ENCODE data around the gene UGT3A1.
"Not testable (repeated sequence)": the region's sequence is repeated elsewhere in the genome, so short reads cannot be mapped to it uniquely, and the experiment has no call there.

UGT3A1 gene

GRCh38 chr5:35987776-35988175 lies 3.4 kb downstream of the UGT3A1 start:
- no peak for FAIRE-seq

- FAIRE-seq: no peak
Measured at GRCh38 chr5:35979715-35980114, 11.5 kb downstream of the UGT3A1 start.

- not testable (repeated sequence) for FAIRE-seq
Measured at GRCh38 chr5:35976859-35977258, 14.3 kb downstream of the UGT3A1 start.

- FAIRE-seq: no peak
Measured at GRCh38 chr5:35974570-35974969, 16.6 kb downstream of the UGT3A1 start.

DNA sequence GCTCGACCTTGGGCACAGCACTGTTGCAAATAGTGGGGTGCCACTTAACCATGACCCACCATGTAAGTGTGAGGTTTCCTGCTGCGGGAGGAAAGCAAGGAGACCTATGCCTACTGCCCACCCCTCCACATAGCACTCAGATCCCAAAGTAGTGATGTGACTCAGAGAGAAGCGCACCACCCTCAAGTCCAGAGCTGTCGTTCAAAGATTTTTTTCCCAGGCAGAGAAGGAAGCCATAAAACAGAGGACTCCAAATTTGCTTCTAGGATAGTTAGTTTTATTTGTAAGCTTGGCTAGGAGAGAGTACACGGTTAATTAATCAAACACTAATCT lies 19.3 kb downstream of the UGT3A1 start:
- no peak for FAIRE-seq

GRCh38 chr5:35971186-35971877 lies 19.9 kb downstream of the UGT3A1 start:
- FAIRE-seq: no peak

GRCh38 chr5:35963381-35963843 lies 27.8 kb downstream of the UGT3A1 start:
- FAIRE-seq: no peak

DNA sequence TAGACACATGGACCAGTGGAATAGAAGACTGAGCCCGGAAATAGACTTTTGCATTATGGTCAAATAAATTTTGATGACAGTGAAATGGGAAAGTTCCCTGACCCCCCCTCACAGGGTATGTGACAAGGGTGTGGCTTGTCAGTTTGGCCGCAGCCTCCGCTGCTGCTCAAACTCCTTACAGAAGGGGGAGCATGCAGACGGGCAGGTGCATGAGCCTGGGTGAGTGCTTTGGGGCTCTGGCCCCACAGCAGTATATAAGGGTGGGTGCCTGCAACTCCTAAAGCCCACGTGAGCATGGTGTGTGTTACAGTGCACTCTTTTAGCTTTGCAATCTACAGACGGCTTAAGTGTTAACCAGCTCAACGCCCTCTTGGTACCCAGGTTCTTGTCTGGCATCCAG lies 30.9 kb downstream of the UGT3A1 start:
- FAIRE-seq: no peak

GRCh38 chr5:35956429-35956828 lies 34.8 kb downstream of the UGT3A1 start:
- no peak for FAIRE-seq

DNA sequence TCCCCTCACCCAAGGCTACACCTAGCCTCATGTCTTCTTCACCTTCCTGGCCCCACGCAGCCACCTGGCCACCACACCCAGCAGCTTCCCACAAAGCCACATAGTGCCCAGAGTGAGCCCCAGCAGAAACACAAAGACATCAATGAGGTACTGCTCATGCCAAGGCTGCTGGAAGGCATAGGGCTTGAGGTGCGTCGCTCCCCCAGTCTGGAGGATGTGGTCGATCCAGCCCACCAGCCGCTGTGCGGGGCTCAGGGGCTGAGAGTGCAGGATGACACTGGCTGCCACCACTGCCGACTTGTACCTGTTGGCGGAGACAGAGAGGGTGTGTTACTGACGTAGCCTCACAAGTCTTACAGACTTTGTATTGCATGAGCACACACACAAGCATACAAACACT lies 37.0 kb downstream of the UGT3A1 start:
- no peak for FAIRE-seq

GRCh38 chr5:35947085-35947484 lies 44.1 kb downstream of the UGT3A1 start:
- no peak for FAIRE-seq

DNA sequence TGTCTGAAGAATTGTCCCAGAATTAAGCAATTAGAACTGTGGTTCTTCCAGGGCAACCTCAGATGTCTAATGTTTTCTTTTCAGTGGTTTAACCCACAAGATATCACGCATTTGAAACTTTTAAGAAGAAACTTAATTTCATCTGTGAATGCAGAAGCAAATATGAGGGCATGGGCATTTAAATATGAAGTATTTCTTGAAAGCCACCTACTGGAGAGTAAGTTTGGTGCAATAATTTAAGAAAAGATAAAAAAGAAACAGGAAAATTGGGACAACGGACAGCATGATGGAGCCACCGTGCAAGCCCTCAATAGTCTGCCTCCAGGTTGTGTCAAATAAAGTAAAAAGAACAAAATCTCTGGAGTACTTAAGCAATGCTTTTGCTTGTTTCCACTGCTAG lies 51.6 kb downstream of the UGT3A1 start:
- FAIRE-seq: no peak

GRCh38 chr5:35938568-35939227 lies 52.5 kb downstream of the UGT3A1 start, which contains the start of gene CAPSL:
Gene CAPSL, minus strand, starts transcription at chr5:35938622. Its CDS starts 17,502 bp downstream, at chr5:35921120.
- FAIRE-seq: no peak

DNA sequence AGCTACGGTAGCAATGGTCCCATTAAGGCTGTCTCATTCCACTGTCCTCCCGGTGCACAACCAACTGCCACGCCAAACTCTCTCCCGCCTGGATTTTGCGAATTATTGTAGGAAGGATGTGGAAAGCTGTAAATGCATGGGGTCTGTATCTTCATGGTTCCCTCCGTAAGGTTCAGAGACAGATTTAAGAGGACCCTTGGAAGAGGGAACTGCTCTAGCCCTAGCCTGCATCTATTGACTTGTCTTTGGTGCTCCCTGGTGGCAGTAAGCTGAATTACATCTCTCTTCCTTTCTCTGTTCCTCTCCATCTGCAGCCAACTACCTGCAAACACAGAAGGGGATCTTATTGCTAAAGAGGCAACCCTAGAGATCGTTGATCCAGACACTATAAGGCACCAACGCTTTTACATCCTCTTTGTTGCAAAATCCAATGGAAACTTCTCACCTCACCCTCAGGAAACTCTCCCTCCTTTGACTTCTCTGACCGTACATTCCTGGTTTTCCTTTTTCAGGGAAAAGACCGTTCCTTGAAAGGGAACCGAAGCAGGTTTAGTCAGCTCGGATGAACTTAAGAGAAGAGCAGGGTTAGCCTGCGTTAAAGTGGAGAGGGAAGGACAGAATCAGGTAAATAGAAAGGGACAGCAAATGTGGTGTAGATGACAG lies 64.7 kb downstream of the UGT3A1 start:
- FAIRE-seq: no peak

DNA sequence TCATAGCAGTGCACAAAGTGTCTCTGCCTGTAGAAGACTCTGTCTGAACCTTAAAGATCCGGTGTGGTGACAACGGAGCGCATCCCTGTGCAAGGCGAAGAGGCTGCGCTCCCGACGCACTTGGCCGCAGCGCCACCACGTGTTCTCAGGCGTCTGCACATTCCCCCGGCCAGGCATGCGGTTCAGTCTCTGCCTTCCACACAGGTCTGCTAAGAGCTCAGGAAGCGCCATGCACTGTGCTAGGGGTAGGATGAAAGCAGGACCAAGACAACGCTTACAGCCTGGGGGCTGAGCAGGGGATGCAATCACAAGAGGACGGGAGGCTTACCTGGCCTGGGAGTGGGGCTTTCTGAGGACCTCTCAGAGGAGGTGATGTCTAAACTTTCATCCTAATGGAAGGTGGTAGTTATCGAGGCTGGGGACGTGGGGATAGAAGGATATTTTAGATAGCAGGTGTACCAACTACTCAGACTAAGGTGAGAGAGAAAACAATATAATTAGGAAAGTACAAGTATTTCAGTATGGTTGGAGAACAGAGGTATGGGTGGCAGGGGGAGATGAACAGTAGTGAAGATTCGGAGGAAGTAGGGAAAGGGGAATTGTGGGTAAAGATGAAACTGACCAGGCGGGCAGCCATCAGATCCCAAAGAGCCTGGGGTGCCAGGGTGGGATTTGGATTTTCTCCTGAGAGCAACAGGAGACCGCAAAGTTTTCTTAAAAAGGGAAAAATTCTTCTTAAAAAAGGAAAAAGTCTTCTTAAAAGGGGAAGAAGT lies 66.1 kb downstream of the UGT3A1 start:
- FAIRE-seq: no peak

DNA sequence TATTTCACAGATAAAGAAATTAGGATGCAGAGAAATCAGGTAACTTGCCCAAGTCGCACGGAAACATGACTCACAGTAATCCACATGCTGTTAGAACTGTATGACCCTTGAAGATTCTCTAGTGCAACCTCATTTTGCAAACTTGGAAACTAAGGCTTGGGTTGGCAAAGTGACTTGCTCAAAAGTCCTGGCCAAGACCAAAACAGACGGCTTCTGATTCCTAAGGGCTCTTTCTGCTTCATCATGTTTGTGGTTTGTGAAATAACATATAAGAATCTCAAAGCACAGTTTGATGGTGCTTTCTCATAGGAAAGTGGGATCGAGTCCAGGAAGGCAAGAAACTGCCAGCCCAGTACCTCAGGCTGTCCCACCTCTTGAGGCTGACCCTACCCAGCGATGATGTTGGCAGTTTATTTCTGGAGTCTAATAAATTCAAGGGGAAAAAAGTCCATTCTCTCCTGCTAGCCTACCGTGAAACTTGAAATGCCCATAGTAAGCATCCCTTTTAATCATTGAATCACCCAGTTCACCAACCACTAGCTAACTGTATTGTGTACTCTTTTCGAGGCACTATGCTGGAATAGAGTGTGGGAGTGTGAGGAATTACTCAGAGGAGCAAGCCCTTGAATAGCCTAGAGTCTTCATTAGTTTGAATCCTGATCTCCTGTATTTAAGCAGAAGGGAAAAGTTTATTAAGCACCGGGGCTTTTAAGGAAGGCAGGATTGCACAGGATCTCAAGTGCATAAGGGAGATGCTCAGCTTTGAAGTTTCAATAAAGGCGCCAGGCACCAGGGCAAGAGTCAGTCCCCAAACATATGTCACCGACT lies 66.9 kb downstream of the UGT3A1 start:
- no peak for FAIRE-seq

GRCh38 chr5:35922468-35922867 lies 68.7 kb downstream of the UGT3A1 start:
- no peak for FAIRE-seq

GRCh38 chr5:35921930-35922329 lies 69.3 kb downstream of the UGT3A1 start:
- FAIRE-seq: no peak

- FAIRE-seq: no peak
Measured at GRCh38 chr5:35920890-35921289, 70.3 kb downstream of the UGT3A1 start.

GRCh38 chr5:35919191-35919590 lies 72.0 kb downstream of the UGT3A1 start:
- FAIRE-seq: no peak

- no peak for FAIRE-seq
Measured at GRCh38 chr5:35908814-35909213, 82.4 kb downstream of the UGT3A1 start.

DNA sequence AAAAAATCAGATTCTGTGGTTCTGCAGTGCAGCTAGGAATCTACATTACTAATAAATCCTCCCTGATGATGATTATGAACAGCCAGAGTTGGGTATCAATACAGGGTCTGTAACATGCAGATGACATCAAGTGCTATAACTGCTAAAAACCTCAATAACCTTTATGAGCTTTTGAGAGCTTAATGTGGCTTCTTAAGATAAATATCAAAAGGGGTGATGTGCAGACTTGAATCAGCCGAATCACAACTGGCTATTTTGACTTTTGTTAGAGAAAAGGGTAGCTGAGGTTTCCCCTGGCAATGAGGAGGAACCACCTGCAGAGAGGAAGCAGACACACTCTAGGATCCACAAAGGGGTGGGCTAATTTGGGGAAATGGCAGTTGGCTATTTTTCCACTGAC lies 83.0 kb downstream of the UGT3A1 start:
- FAIRE-seq: no peak
